ENCODE results near the gene TOPAZ1. TPM values are rescaled to one million over a fixed set of nuclear protein-coding genes. Genes with fewer than 3 reads are reported as not detected.

Gene TOPAZ1
- total RNA-seq, 5 donors from 2014 or later (not counting 1 experiment from before 2014, with no cell fraction given): not detected

DNA sequence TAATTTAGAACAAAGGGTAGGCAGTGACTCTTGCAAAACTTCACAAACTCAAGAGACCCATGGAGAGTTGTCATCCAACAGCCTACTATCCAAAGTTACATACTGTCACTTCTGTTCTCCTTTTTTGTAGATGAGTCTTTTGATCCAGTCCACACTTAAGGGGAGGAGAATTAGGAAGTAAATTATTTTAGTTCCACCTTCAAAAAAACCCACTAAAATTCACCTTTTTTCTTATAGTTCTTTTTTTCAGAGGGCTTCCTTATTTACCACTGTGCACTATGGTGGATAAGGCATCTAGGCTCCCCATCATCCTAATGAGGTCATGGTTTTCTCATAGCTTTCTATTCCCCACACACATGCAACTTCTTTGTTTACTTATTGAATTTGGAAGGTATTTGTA is 88.3 kb downstream of the TOPAZ1 start:
- ChIA-PET POLR2A (no interaction called here), CTCF (no interaction called here)
- Mint-ChIP-seq H3K36me3 (no peaks in the 10 kb centered on the region), H3K9me3 (no peaks in the 10 kb centered on the region), H3K4me1 (no peaks in the 10 kb centered on the region), H3K27ac (no peak overlapping the region), H3K4me3 (no peak overlapping the region), H3K27me3 (peaks cover 20 to 25% of the 10 kb centered on the region in 2 donors)
- no peak overlapping the region for H3K27ac ChIP-seq (ENCODE audit: low read length)
- H3K36me3 ChIP-seq (ENCODE audit: control insufficient read depth in 2 of 2, extremely low read depth in 1 of 2, insufficient read depth in 1 of 2, low read length in 1 of 2): no peaks in the 10 kb centered on the region
- ATAC-seq (replicated peaks in 1 of 4) (no peak), DNase-seq (no peak)
- no peaks in the 10 kb centered on the region for H3K9me3 ChIP-seq
- H3K4me3 ChIP-seq (ENCODE audit: control insufficient read depth in 1 of 2, extremely low read depth in 1 of 2, low read length in 1 of 2): no peak overlapping the region
- no peaks in the 10 kb centered on the region for H3K4me1 ChIP-seq (ENCODE audit: control insufficient read depth in 1 of 2, extremely low read depth in 1 of 2, insufficient read depth in 2 of 2, low read length in 2 of 2)
- no peaks in the 10 kb centered on the region for H3K27me3 ChIP-seq (replicated peaks in 1 of 2; ENCODE audit: control insufficient read depth in 2 of 2, extremely low read depth in 1 of 2, insufficient read depth in 2 of 2, low read length in 1 of 2)

DNA sequence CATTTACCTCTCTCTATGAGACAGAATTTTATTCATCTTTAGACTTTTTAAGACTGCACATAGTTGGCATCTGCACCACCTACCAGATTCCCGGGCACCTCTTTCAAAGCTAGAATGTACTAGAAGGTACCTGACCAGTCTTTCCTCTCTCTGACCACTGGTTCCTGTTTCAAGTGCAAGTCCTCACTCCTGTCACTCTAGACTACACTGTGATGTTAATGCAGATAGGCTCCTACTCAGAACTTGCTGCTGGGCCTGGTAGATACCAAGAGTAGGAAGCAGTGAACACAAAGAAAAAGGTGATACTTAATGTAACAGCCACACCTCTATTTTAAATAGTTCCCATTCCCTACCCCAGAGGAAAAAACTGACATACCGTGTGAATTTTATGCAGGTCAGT is 88.8 kb downstream of the TOPAZ1 start:
- H3K4me3 Mint-ChIP-seq: no peak overlapping the region
- H3K27ac ChIP-seq (ENCODE audit: low read length): no peak overlapping the region
- ChIA-PET CTCF (interaction anchor here in 1 of 2 donors (0.5 kb wide), 1 partner anchor 803 kb away, joined by 3 read pairs; no protein-coding TSS in a partner anchor), POLR2A (no interaction called here)
- no peaks in the 10 kb centered on the region for H3K4me1 ChIP-seq (ENCODE audit: control insufficient read depth in 1 of 2, extremely low read depth in 1 of 2, insufficient read depth in 2 of 2, low read length in 2 of 2)
- no peaks in the 10 kb centered on the region for H3K36me3 ChIP-seq (ENCODE audit: control insufficient read depth in 2 of 2, extremely low read depth in 1 of 2, insufficient read depth in 1 of 2, low read length in 1 of 2)
- no peaks in the 10 kb centered on the region for H3K4me1 Mint-ChIP-seq
- H3K36me3 Mint-ChIP-seq: no peaks in the 10 kb centered on the region
- DNase-seq (no peak), ATAC-seq (replicated peaks in 1 of 4) (no peak)
- H3K27ac Mint-ChIP-seq: no peak overlapping the region
- H3K9me3 Mint-ChIP-seq: no peaks in the 10 kb centered on the region
- no peaks in the 10 kb centered on the region for H3K9me3 ChIP-seq
- H3K4me3 ChIP-seq (ENCODE audit: control insufficient read depth in 1 of 2, extremely low read depth in 1 of 2, low read length in 1 of 2): no peak overlapping the region
- H3K27me3 ChIP-seq (replicated peaks in 1 of 2; ENCODE audit: control insufficient read depth in 2 of 2, extremely low read depth in 1 of 2, insufficient read depth in 2 of 2, low read length in 1 of 2): no peaks in the 10 kb centered on the region
- WGBS (ENCODE audit: insufficient coverage): 50% methylated on average over 1 of the region's 2 CpGs
- H3K27me3 Mint-ChIP-seq: peaks cover 20 to 22% of the 10 kb centered on the region in 2 donors

GRCh38 chr3:44334326-44334725 is 92.6 kb downstream of the TOPAZ1 start:
- Mint-ChIP-seq H3K4me3 (no peak overlapping the region), H3K9me3 (no peaks in the 10 kb centered on the region), H3K4me1 (peaks cover 14 to 16% (median 16%) of the 10 kb centered on the region in 3 donors), H3K27me3 (peaks cover 15 to 20% of the 10 kb centered on the region in 2 donors), H3K27ac (no peak overlapping the region), H3K36me3 (no peaks in the 10 kb centered on the region)
- CTCF ChIA-PET: no interaction called here
- Histone ChIP-seq H3K9me3 (no peaks in the 10 kb centered on the region), H3K27me3 (replicated peaks in 1 of 2; ENCODE audit: control insufficient read depth in 2 of 2, extremely low read depth in 1 of 2, insufficient read depth in 2 of 2, low read length in 1 of 2) (no peaks in the 10 kb centered on the region), H3K36me3 (ENCODE audit: control insufficient read depth in 2 of 2, extremely low read depth in 1 of 2, insufficient read depth in 1 of 2, low read length in 1 of 2) (no peaks in the 10 kb centered on the region), H3K4me1 (ENCODE audit: control insufficient read depth in 1 of 2, extremely low read depth in 1 of 2, insufficient read depth in 2 of 2, low read length in 2 of 2) (peaks cover 8 to 11% of the 10 kb centered on the region in 2 experiments), H3K27ac (ENCODE audit: low read length) (no peak overlapping the region), H3K4me3 (ENCODE audit: control insufficient read depth in 1 of 2, extremely low read depth in 1 of 2, low read length in 1 of 2) (no peak overlapping the region)
- 100% methylated on average over 1 of the region's 2 CpGs for WGBS (ENCODE audit: insufficient coverage)
- no peak for DNase-seq
- POLR2A ChIA-PET: no interaction called here
- ATAC-seq (replicated peaks in 1 of 4): no peak

GRCh38 chr3:44337248-44337785 is 95.6 kb downstream of the TOPAZ1 start:
- no peak for ATAC-seq (replicated peaks in 1 of 4)
- no peaks in the 10 kb centered on the region for H3K9me3 Mint-ChIP-seq
- H3K27ac Mint-ChIP-seq: peak overlapping the region; percentile 96 to 97
- Histone ChIP-seq H3K36me3 (ENCODE audit: control insufficient read depth in 2 of 2, extremely low read depth in 1 of 2, insufficient read depth in 1 of 2, low read length in 1 of 2) (no peaks in the 10 kb centered on the region), H3K27ac (ENCODE audit: low read length) (peak overlapping the region; percentile 91), H3K27me3 (replicated peaks in 1 of 2; ENCODE audit: control insufficient read depth in 2 of 2, extremely low read depth in 1 of 2, insufficient read depth in 2 of 2, low read length in 1 of 2) (no peaks in the 10 kb centered on the region), H3K9me3 (no peaks in the 10 kb centered on the region), H3K4me1 (ENCODE audit: control insufficient read depth in 1 of 2, extremely low read depth in 1 of 2, insufficient read depth in 2 of 2, low read length in 2 of 2) (peaks cover 17 to 21% of the 10 kb centered on the region in 2 experiments), H3K4me3 (ENCODE audit: control insufficient read depth in 1 of 2, extremely low read depth in 1 of 2, low read length in 1 of 2) (peak overlapping the region; percentile 95 to 98)
- peaks cover 10 to 11% of the 10 kb centered on the region in 2 donors for H3K27me3 Mint-ChIP-seq
- ChIA-PET POLR2A (interaction anchor here (0.8 to 2.3 kb wide), 2 partner anchors 103 kb away, joined by 3 to 28 read pairs; no protein-coding TSS in a partner anchor), CTCF (interaction anchor here in 1 of 2 donors (1.1 kb wide), 1 partner anchor 18 kb away, joined by 4 read pairs; no protein-coding TSS in a partner anchor)
- peaks cover 31 to 34% (median 31%) of the 10 kb centered on the region in 3 donors for H3K4me1 Mint-ChIP-seq
- DNase-seq: peak in 1 of 35 experiments; percentile 8
- 91% methylated on average over 4 of the region's 5 CpGs for WGBS (ENCODE audit: insufficient coverage)
- peak overlapping the region; percentile 96 to 97 (median 97) for H3K4me3 Mint-ChIP-seq
- H3K36me3 Mint-ChIP-seq: peaks cover 3% of the 10 kb centered on the region

DNA sequence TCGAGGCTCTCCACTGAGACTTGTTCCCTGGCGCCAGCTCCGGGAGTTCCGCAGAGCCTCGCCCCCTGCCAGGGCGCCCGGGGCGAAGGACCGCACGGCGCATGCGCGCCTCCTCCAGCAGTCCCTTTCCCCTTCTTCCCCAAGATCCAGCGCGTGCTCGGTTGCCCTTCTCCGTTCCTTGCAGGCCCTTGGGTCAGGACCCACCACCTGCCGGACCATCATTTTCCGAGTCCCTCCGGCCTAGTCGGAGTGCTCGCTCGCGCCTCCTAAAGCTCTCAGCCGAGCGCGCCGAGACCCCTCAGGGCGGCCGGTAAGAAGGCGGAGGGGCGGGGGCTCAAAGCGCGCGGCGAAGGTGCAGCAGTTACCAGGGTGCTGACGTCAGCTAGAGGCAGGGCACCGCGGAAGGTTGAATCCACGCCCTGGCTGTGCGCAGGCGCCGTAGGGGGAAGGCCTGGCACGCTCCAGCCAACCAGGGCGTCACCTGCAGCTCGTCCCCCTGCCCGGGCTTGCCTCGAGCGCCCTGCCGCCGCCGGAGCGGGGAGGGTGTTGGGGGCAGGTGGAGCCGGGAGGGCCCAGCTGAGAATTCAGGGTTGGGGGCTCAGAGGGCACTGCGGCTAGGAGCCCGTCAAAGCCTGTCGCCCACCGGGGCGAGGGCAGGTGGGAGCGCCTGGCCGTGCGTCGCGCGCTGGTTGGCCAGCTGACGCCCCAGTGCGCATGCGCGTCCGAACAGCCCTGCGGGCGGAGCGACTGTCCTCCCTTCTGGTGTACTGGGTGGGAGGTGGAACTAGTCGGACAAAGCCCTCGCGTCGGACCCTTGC is 96.5 kb downstream of the TOPAZ1 start, which contains the start of gene TCAIM:
Gene TCAIM, plus strand, starts transcription at position 757 of the 818 bp plus-strand sequence. CDS start 16,017 bp downstream, outside the sequence.
- peaks cover 3% of the 10 kb centered on the region for H3K36me3 Mint-ChIP-seq
- ChIA-PET CTCF (interaction anchor here in 1 of 2 donors (0.5 to 1.5 kb wide), 4 partner anchors 17 to 999 kb away, joined by 3 to 4 read pairs (median 4); no protein-coding TSS in a partner anchor), POLR2A (interaction anchor here (0.5 to 2.3 kb wide), 3 partner anchors 102 to 425 kb away, joined by 3 to 28 read pairs (median 3); no protein-coding TSS in a partner anchor)

DNA sequence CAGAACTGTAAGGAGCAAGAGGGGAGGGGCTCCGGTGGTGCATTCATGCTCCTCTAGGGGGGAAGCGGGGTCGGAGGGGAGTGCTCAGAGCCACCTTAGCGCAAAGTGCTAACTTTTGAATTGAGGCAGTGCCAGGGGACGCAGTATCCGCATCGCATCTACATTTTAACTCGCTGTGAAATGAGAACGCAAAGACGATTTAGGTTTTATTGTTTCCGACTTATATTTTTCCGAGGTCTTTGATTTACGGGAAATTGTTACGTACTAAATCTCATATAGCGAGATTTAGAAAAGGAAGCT is 97.1 kb downstream of the TOPAZ1 start:
- WGBS (ENCODE audit: insufficient coverage): 0% methylated on average over 8 of the region's 15 CpGs
- Histone ChIP-seq H3K4me3 (ENCODE audit: control insufficient read depth in 1 of 2, extremely low read depth in 1 of 2, low read length in 1 of 2) (peak overlapping the region; percentile 76 to 98), H3K36me3 (ENCODE audit: control insufficient read depth in 2 of 2, extremely low read depth in 1 of 2, insufficient read depth in 1 of 2, low read length in 1 of 2) (no peaks in the 10 kb centered on the region), H3K27ac (ENCODE audit: low read length) (peak overlapping the region; percentile 91), H3K4me1 (ENCODE audit: control insufficient read depth in 1 of 2, extremely low read depth in 1 of 2, insufficient read depth in 2 of 2, low read length in 2 of 2) (peaks cover 17 to 21% of the 10 kb centered on the region in 2 experiments), H3K27me3 (replicated peaks in 1 of 2; ENCODE audit: control insufficient read depth in 2 of 2, extremely low read depth in 1 of 2, insufficient read depth in 2 of 2, low read length in 1 of 2) (no peaks in the 10 kb centered on the region), H3K9me3 (no peaks in the 10 kb centered on the region)
- ATAC-seq (replicated peaks in 1 of 4) (no peak), DNase-seq (no peak)
- H3K4me1 Mint-ChIP-seq: peaks cover 31 to 34% (median 31%) of the 10 kb centered on the region in 3 donors
- peak overlapping the region; percentile 96 to 97 (median 97) for H3K4me3 Mint-ChIP-seq
- peaks cover 3% of the 10 kb centered on the region for H3K36me3 Mint-ChIP-seq
- peak overlapping the region; percentile 96 to 97 for H3K27ac Mint-ChIP-seq
- ChIA-PET CTCF (interaction anchor here in 1 of 2 donors (0.5 to 1.5 kb wide), 4 partner anchors 101 to 999 kb away, joined by 3 to 5 read pairs (median 4); no protein-coding TSS in a partner anchor), POLR2A (interaction anchor here (0.5 to 2.3 kb wide), 2 partner anchors 101 to 424 kb away, joined by 3 to 28 read pairs; no protein-coding TSS in a partner anchor)
- H3K27me3 Mint-ChIP-seq: peaks cover 0 to under 1% of the 10 kb centered on the region in 2 donors
- H3K9me3 Mint-ChIP-seq: no peaks in the 10 kb centered on the region

More for the DNA sequence above, 96.5 kb downstream of the TOPAZ1 start, which contains the start of gene TCAIM:
- Mint-ChIP-seq H3K9me3 (no peaks in the 10 kb centered on the region), H3K27ac (peak within 1 kb of the TSS; percentile 96 to 97), H3K4me3 (peak within 1 kb of the TSS; percentile 96 to 97 (median 97)), H3K27me3 (peaks cover 5 to 6% of the 10 kb centered on the region in 2 donors), H3K4me1 (peaks cover 31 to 34% (median 31%) of the 10 kb centered on the region in 3 donors)
- Histone ChIP-seq H3K9me3 (no peaks in the 10 kb centered on the region), H3K27me3 (replicated peaks in 1 of 2; ENCODE audit: control insufficient read depth in 2 of 2, extremely low read depth in 1 of 2, insufficient read depth in 2 of 2, low read length in 1 of 2) (no peaks in the 10 kb centered on the region), H3K27ac (ENCODE audit: low read length) (peak within 1 kb of the TSS; percentile 91), H3K4me3 (ENCODE audit: control insufficient read depth in 1 of 2, extremely low read depth in 1 of 2, low read length in 1 of 2) (peak within 1 kb of the TSS; percentile 95 to 98), H3K4me1 (ENCODE audit: control insufficient read depth in 1 of 2, extremely low read depth in 1 of 2, insufficient read depth in 2 of 2, low read length in 2 of 2) (peaks cover 17 to 21% of the 10 kb centered on the region in 2 experiments), H3K36me3 (ENCODE audit: control insufficient read depth in 2 of 2, extremely low read depth in 1 of 2, insufficient read depth in 1 of 2, low read length in 1 of 2) (no peaks in the 10 kb centered on the region)
- DNase-seq (peak; percentile 97 to 100 (median 99)), ATAC-seq (replicated peaks in 1 of 4) (peak; percentile 91 to 94 (median 94))
- 0% methylated on average over 76 of the region's 77 CpGs for WGBS (ENCODE audit: insufficient coverage)
